ENCODE results near the gene PRPH2.

Gene PRPH2

GRCh38 chr6:42727087-42727611, 4.8 kb upstream of the PRPH2 start:
- H3K4me1 ChIP-seq = peaks cover 10% of the 10 kb centered on the region
- H3K36me3 ChIP-seq (replicated peaks) = no peaks in the 10 kb centered on the region
- H3K27me3 ChIP-seq (ENCODE audit: low read depth) = no peaks in the 10 kb centered on the region
- in situ Hi-C loops (cut with MboI; ENCODE audit: low sequenced_read_pairs) = loop anchor here (25.0 kb wide), 1 partner anchor 160 kb away; the partner anchor contains the start of gene RPL7L1
- H3K4me3 ChIP-seq = no peak overlapping the region
- no peaks in the 10 kb centered on the region; the same call in 1 of the 2 replicates for H3K9me3 ChIP-seq
- DNase-seq (ENCODE audit: low spot score in 2 of 2) = no peak

GRCh38 chr6:42726485-42727086, 4.2 kb upstream of the PRPH2 start:
- no peak overlapping the region for H3K4me3 ChIP-seq
- DNase-seq (ENCODE audit: low spot score in 2 of 2) = peak; percentile 83 to 90
- no peaks in the 10 kb centered on the region for H3K27me3 ChIP-seq (ENCODE audit: low read depth)
- no peaks in the 10 kb centered on the region for H3K9me3 ChIP-seq
- in situ Hi-C loops (cut with MboI; ENCODE audit: low sequenced_read_pairs) = loop anchor here (25.0 kb wide), 1 partner anchor 161 kb away; the partner anchor contains the start of gene RPL7L1
- H3K36me3 ChIP-seq (replicated peaks) = no peaks in the 10 kb centered on the region
- H3K4me1 ChIP-seq = peaks cover 10% of the 10 kb centered on the region

- Histone ChIP-seq H3K9me3 (no peaks in the 10 kb centered on the region), H3K27me3 (ENCODE audit: low read depth) (no peaks in the 10 kb centered on the region), H3K4me1 (peaks cover 10% of the 10 kb centered on the region), H3K4me3 (no peak overlapping the region), H3K36me3 (replicated peaks) (no peaks in the 10 kb centered on the region)
- no peak for DNase-seq (ENCODE audit: low spot score in 2 of 2)
- in situ Hi-C loops (cut with MboI; ENCODE audit: low sequenced_read_pairs) = loop anchor here (25.0 kb wide), 1 partner anchor 161 kb away; the partner anchor contains the start of gene RPL7L1
Measured at GRCh38 chr6:42726026-42726425, 3.6 kb upstream of the PRPH2 start.

- Histone ChIP-seq H3K4me3 (no peak overlapping the region), H3K36me3 (replicated peaks) (no peaks in the 10 kb centered on the region), H3K9me3 (no peaks in the 10 kb centered on the region), H3K27me3 (ENCODE audit: low read depth) (no peaks in the 10 kb centered on the region), H3K4me1 (peaks cover 10% of the 10 kb centered on the region)
- in situ Hi-C loops (cut with MboI; ENCODE audit: low sequenced_read_pairs) = loop anchor here (25.0 kb wide), 1 partner anchor 162 kb away; the partner anchor contains the start of gene RPL7L1
- DNase-seq (ENCODE audit: low spot score in 2 of 2) = no peak
Measured at GRCh38 chr6:42724825-42725224, 2.4 kb upstream of the PRPH2 start.

GRCh38 chr6:42720739-42721138, 1.7 kb downstream of the PRPH2 start:
- Histone ChIP-seq H3K27me3 (ENCODE audit: low read depth) (no peaks in the 10 kb centered on the region), H3K4me3 (no peak overlapping the region), H3K4me1 (no peaks in the 10 kb centered on the region; the same call in 1 of the 2 replicates), H3K36me3 (replicated peaks) (no peaks in the 10 kb centered on the region), H3K9me3 (no peaks in the 10 kb centered on the region)
- in situ Hi-C loops (cut with MboI; ENCODE audit: low sequenced_read_pairs) = no loop called here
- no peak for DNase-seq (ENCODE audit: low spot score in 2 of 2)

GRCh38 chr6:42715871-42716270, 6.5 kb downstream of the PRPH2 start:
- no peak for DNase-seq (ENCODE audit: low spot score in 2 of 2)
- in situ Hi-C loops (cut with MboI; ENCODE audit: low sequenced_read_pairs) = loop anchor here (5.0 kb wide), 1 partner anchor 44 kb away; no protein-coding TSS in a partner anchor
- no peaks in the 10 kb centered on the region for H3K27me3 ChIP-seq (ENCODE audit: low read depth)
- no peaks in the 10 kb centered on the region for H3K36me3 ChIP-seq (replicated peaks)
- no peak overlapping the region for H3K4me3 ChIP-seq
- H3K4me1 ChIP-seq = peaks cover 6% of the 10 kb centered on the region
- H3K9me3 ChIP-seq = peaks cover 5% of the 10 kb centered on the region; the same call in 1 of the 2 replicates

GRCh38 chr6:42714098-42714761, 8.2 kb downstream of the PRPH2 start:
- peaks cover 9% of the 10 kb centered on the region for H3K4me1 ChIP-seq
- in situ Hi-C loops (cut with MboI; ENCODE audit: low sequenced_read_pairs) = no loop called here
- H3K9me3 ChIP-seq = peaks cover 5% of the 10 kb centered on the region; the same call in 1 of the 2 replicates
- H3K36me3 ChIP-seq (replicated peaks) = no peaks in the 10 kb centered on the region
- DNase-seq (ENCODE audit: low spot score in 2 of 2) = peak in 1 of 2 experiments; percentile 36
- no peaks in the 10 kb centered on the region for H3K27me3 ChIP-seq (ENCODE audit: low read depth)
- no peak overlapping the region for H3K4me3 ChIP-seq

- in situ Hi-C loops (cut with MboI; ENCODE audit: low sequenced_read_pairs) = no loop called here
Measured at GRCh38 chr6:42711930-42712329, 10.5 kb downstream of the PRPH2 start.

GRCh38 chr6:42710316-42710715, 12.1 kb downstream of the PRPH2 start:
- Histone ChIP-seq H3K4me1 (peaks cover 9% of the 10 kb centered on the region), H3K36me3 (replicated peaks) (no peaks in the 10 kb centered on the region), H3K9me3 (peaks cover 5% of the 10 kb centered on the region; the same call in 1 of the 2 replicates), H3K4me3 (no peak overlapping the region), H3K27me3 (ENCODE audit: low read depth) (no peaks in the 10 kb centered on the region)
- in situ Hi-C loops (cut with MboI; ENCODE audit: low sequenced_read_pairs) = no loop called here
- peak; percentile 16 to 44 for DNase-seq (ENCODE audit: low spot score in 2 of 2)

More at GRCh38 chr6:42711930-42712329, 10.5 kb downstream of the PRPH2 start:
- Histone ChIP-seq H3K27me3 (ENCODE audit: low read depth) (no peaks in the 10 kb centered on the region), H3K36me3 (replicated peaks) (no peaks in the 10 kb centered on the region), H3K4me3 (no peak overlapping the region), H3K4me1 (peaks cover 9% of the 10 kb centered on the region), H3K9me3 (peaks cover 5% of the 10 kb centered on the region; the same call in 1 of the 2 replicates)
- no peak for DNase-seq (ENCODE audit: low spot score in 2 of 2)

GRCh38 chr6:42709871-42710270, 12.5 kb downstream of the PRPH2 start:
- in situ Hi-C loops (cut with MboI; ENCODE audit: low sequenced_read_pairs) = no loop called here

GRCh38 chr6:42708096-42708495, 14.3 kb downstream of the PRPH2 start:
- no peak for DNase-seq (ENCODE audit: low spot score in 2 of 2)
- in situ Hi-C loops (cut with MboI; ENCODE audit: low sequenced_read_pairs) = no loop called here
- peaks cover 5% of the 10 kb centered on the region; the same call in 1 of the 2 replicates for H3K9me3 ChIP-seq
- H3K4me3 ChIP-seq = no peak overlapping the region
- peaks cover 3% of the 10 kb centered on the region; the same call in 1 of the 2 replicates for H3K4me1 ChIP-seq
- no peaks in the 10 kb centered on the region for H3K36me3 ChIP-seq (replicated peaks)
- no peaks in the 10 kb centered on the region for H3K27me3 ChIP-seq (ENCODE audit: low read depth)

More at GRCh38 chr6:42709871-42710270, 12.5 kb downstream of the PRPH2 start:
- H3K4me1 ChIP-seq = peaks cover 9% of the 10 kb centered on the region
- peaks cover 5% of the 10 kb centered on the region; the same call in 1 of the 2 replicates for H3K9me3 ChIP-seq
- H3K27me3 ChIP-seq (ENCODE audit: low read depth) = no peaks in the 10 kb centered on the region
- H3K4me3 ChIP-seq = no peak overlapping the region
- no peaks in the 10 kb centered on the region for H3K36me3 ChIP-seq (replicated peaks)
- no peak for DNase-seq (ENCODE audit: low spot score in 2 of 2)

GRCh38 chr6:42707595-42707994, 14.8 kb downstream of the PRPH2 start:
- no peak overlapping the region for H3K4me3 ChIP-seq
- no peak for DNase-seq (ENCODE audit: low spot score in 2 of 2)
- in situ Hi-C loops (cut with MboI; ENCODE audit: low sequenced_read_pairs) = no loop called here
- H3K4me1 ChIP-seq = peaks cover 3% of the 10 kb centered on the region; the same call in 1 of the 2 replicates
- H3K27me3 ChIP-seq (ENCODE audit: low read depth) = no peaks in the 10 kb centered on the region
- H3K36me3 ChIP-seq (replicated peaks) = no peaks in the 10 kb centered on the region
- peaks cover 5% of the 10 kb centered on the region; the same call in 1 of the 2 replicates for H3K9me3 ChIP-seq

GRCh38 chr6:42704937-42705374, 17.4 kb downstream of the PRPH2 start:
- H3K36me3 ChIP-seq (replicated peaks) = no peaks in the 10 kb centered on the region
- no peaks in the 10 kb centered on the region for H3K27me3 ChIP-seq (ENCODE audit: low read depth)

More at GRCh38 chr6:42704937-42705374, 17.4 kb downstream of the PRPH2 start:
- DNase-seq (ENCODE audit: low spot score in 2 of 2) = no peak
- H3K4me1 ChIP-seq = no peaks in the 10 kb centered on the region
- in situ Hi-C loops (cut with MboI; ENCODE audit: low sequenced_read_pairs) = no loop called here
- H3K4me3 ChIP-seq = no peak overlapping the region
- H3K9me3 ChIP-seq = no peaks in the 10 kb centered on the region

Data from HAP-1 (cell line).